Neutrophil (primary cell): ENCODE data around the gene AKAP6.

Experiments
- H3K27ac ChIP-seq: fragments of 200-600 bp; sonication (generic); 2 replicates; pipeline ENCODE4 v1.5.1; 2016; ENCODE audit warnings: mild to moderate bottlenecking, moderate library complexity
- H3K27me3 ChIP-seq: fragments of 200-600 bp; sonication (generic); 2 replicates; pipeline ENCODE4 v1.6.0; 2016; ENCODE audit warnings: mild to moderate bottlenecking
- H3K36me3 ChIP-seq: fragments of 200-600 bp; sonication (generic); 2 replicates; pipeline ENCODE4 v1.5.1; 2017
- H3K4me1 ChIP-seq, 2 experiments: fragments of 200-600 bp in 1 of 2; sonication (generic) in 1 of 2; 1 replicate in 1 of 2; 2 replicates in 1 of 2; pipeline versions ENCODE4 v1.5.1 to v1.6.1; 2013 to 2016; ENCODE audit warnings: low read depth in 1 of 2, low read length in 1 of 2, mild to moderate bottlenecking in 1 of 2, moderate library complexity in 1 of 2; ENCODE audit not compliant: control insufficient read depth in 1 of 2, insufficient read depth in 1 of 2
- H3K4me3 ChIP-seq, 2 experiments: fragments of 200-600 bp in 1 of 2; sonication (generic) in 1 of 2; 1 replicate in 1 of 2; 2 replicates in 1 of 2; pipeline ENCODE4 v1.5.1; 2013 to 2016; ENCODE audit warnings: low read depth in 1 of 2, low read length in 1 of 2, mild to moderate bottlenecking in 1 of 2, moderate library complexity in 1 of 2
- H3K9me3 ChIP-seq: fragments of 200-600 bp; sonication (generic); 2 replicates; pipeline ENCODE4 v1.5.1; 2016
- CTCF ChIP-seq: fragments of 200-600 bp; sonication (generic); IDR thresholded peaks from 2 replicates; pipeline ENCODE4 v1.5.1; 2016; ENCODE audit warnings: antibody characterized with exemption

Gene AKAP6

DNA sequence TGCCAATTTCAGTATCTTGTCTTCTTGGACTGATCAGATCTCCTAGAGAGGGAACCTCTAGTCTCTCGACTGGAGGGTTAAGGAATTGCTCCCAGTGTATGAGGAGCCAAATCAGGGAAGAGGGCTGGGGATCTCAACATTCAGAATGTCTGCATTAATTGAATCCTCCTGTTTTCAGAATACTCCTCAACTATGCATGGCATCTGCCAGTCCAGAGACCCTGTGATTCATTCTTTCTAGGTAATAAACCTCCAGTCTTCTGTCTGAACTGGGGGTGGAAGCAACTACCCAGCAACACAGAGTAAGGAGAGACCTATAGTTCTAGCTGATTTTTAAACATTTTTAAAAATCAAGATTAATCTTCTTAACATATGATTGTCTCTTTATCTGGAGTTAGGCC is 92.7 kb downstream of the AKAP6 start:
- H3K4me1 ChIP-seq, result no peaks in the 10 kb centered on the region
- no peaks in the 10 kb centered on the region for H3K36me3 ChIP-seq
- H3K27ac ChIP-seq, result no peak overlapping the region
- no peaks in the 10 kb centered on the region for H3K27me3 ChIP-seq
- no peak for TF ChIP-seq CTCF
- H3K4me3 ChIP-seq, result no peak overlapping the region
- peaks cover 5% of the 10 kb centered on the region for H3K9me3 ChIP-seq

DNA sequence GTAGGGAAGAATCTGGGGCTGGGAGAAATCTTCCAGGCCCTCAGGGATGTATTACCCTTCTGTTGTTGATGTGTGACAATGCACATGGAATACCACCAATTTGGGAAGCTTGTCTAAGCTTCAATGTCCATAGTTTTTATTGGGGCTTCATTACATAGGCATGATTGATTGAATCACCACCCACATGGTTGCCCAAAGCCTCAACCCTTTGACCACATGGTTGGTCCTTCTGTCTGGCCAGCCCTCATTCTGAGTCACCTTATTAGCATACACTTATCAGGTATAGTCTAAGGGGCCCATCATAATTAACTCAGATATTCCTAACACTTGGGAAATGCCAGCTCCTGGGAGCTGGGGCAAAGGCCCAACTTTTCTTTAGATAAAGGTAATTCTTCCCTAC is 93.3 kb downstream of the AKAP6 start:
- H3K27ac ChIP-seq, result no peak overlapping the region
- no peaks in the 10 kb centered on the region for H3K4me1 ChIP-seq
- H3K9me3 ChIP-seq, result peaks cover 5% of the 10 kb centered on the region
- H3K27me3 ChIP-seq, result no peaks in the 10 kb centered on the region
- no peak overlapping the region for H3K4me3 ChIP-seq
- H3K36me3 ChIP-seq, result no peaks in the 10 kb centered on the region
- TF ChIP-seq CTCF, result no peak

- Histone ChIP-seq H3K9me3 (peaks cover 5% of the 10 kb centered on the region), H3K4me1 (no peaks in the 10 kb centered on the region), H3K36me3 (no peaks in the 10 kb centered on the region), H3K27me3 (no peaks in the 10 kb centered on the region), H3K4me3 (no peak overlapping the region), H3K27ac (no peak overlapping the region)
- TF ChIP-seq CTCF, result no peak
Measured at GRCh38 chr14:32426028-32426427, 96.9 kb downstream of the AKAP6 start.

- no peak for TF ChIP-seq CTCF
- Histone ChIP-seq H3K4me3 (no peak overlapping the region), H3K27me3 (no peaks in the 10 kb centered on the region), H3K9me3 (peaks cover 4% of the 10 kb centered on the region), H3K27ac (no peak overlapping the region), H3K4me1 (no peaks in the 10 kb centered on the region), H3K36me3 (no peaks in the 10 kb centered on the region)
Measured at GRCh38 chr14:32426586-32427388, 97.7 kb downstream of the AKAP6 start.

DNA sequence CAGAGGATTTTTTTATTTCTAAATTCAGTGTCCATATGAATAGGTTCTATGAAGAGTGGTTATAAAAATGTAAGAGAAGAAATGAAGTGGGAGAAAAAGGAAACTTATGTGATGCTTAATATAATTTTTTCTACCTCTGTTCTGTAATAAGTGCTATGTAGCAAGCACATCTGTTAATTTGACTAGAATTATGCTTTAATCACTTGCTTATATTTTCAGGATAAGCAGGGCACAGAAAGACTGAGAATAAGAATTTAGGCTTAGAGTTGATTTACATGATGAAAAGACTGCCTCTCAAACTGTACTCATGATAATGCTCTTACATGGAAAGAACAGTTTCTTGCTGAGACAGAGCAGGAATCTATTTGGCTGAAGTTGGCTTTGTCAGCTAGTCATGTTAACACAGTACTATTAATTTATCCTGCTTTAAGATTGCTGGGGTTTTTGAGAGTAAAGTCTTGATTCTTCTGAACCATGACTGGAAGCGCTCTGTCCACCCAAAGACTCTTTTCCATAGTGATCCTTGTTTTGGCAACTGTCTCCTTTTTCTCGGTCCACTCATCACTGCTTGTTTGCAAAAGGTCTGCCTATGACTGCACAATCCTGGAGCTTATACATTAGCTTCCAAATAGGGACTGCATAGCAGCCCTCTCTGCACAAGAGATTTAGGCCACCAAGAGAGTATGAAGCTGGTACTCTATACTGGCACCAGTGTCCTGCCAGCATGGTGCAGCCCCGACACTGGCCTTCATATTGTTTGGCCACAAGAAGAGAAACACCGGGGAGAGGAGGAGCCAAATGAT is 98.8 kb downstream of the AKAP6 start:
- no peaks in the 10 kb centered on the region for H3K36me3 ChIP-seq

More for the DNA sequence above, 98.8 kb downstream of the AKAP6 start:
- H3K27ac ChIP-seq, result no peak overlapping the region
- no peak overlapping the region for H3K4me3 ChIP-seq
- no peaks in the 10 kb centered on the region for H3K9me3 ChIP-seq
- no peaks in the 10 kb centered on the region for H3K27me3 ChIP-seq
- H3K4me1 ChIP-seq, result no peaks in the 10 kb centered on the region
- no peak for TF ChIP-seq CTCF
